GM21447 (cell line): Measurements from ENCODE around the gene SAXO2.
"Not testable (repeated sequence)": the region's sequence is repeated elsewhere in the genome, so short reads cannot be mapped to it uniquely, and the experiment has no call there.

Experiments used
- ATAC-seq: cut with Tn5 transposase; IDR thresholded peaks from one replicate; pipeline ENCODE4 v1.9.1; 2021; ENCODE audit not compliant: unreplicated experiment

The SAXO2 gene

GRCh38 chr15:82332711-82333602 lies 70.3 kb downstream of the SAXO2 start:
- ATAC-seq = not testable (repeated sequence)

GRCh38 chr15:82333603-82334553 lies 71.3 kb downstream of the SAXO2 start:
- not testable (repeated sequence) for ATAC-seq
